Activated naive CD4-positive, alpha-beta T cell treated with anti-CD3 and anti-CD28 coated beads, Interleukin-2, amount 50 U/mL, for 24 hours (primary cell): Measurements from ENCODE around the gene KIRREL3.

Source experiments
- H3K27ac Mint-ChIP-seq: one replicate; pipeline ENCODE4 v1.8.0; 2021; ENCODE audit warnings: mild to moderate bottlenecking, mixed read lengths
- H3K27me3 Mint-ChIP-seq: one replicate; pipeline ENCODE4 v1.8.0; 2021; ENCODE audit warnings: mixed read lengths
- H3K36me3 Mint-ChIP-seq: one replicate; pipeline ENCODE4 v1.8.0; 2021; ENCODE audit warnings: mixed read lengths
- H3K4me1 Mint-ChIP-seq: one replicate; pipeline ENCODE4 v1.8.0; 2021; ENCODE audit warnings: mixed read lengths
- H3K4me3 Mint-ChIP-seq: one replicate; pipeline ENCODE4 v1.8.0; 2021; ENCODE audit warnings: mild to moderate bottlenecking, mixed read lengths
- H3K9me3 Mint-ChIP-seq: one replicate; pipeline ENCODE4 v1.8.0; 2021; ENCODE audit warnings: mixed read lengths

KIRREL3 gene

GRCh38 chr11:126655807-126656128 lies 344.8 kb downstream of the KIRREL3 start:
- H3K9me3 Mint-ChIP-seq, result no peaks in the 10 kb centered on the region
- H3K27me3 Mint-ChIP-seq, result peaks cover 1% of the 10 kb centered on the region
- no peak overlapping the region for H3K4me3 Mint-ChIP-seq
- no peaks in the 10 kb centered on the region for H3K36me3 Mint-ChIP-seq
- H3K4me1 Mint-ChIP-seq, result no peaks in the 10 kb centered on the region
- H3K27ac Mint-ChIP-seq, result no peak overlapping the region

GRCh38 chr11:126654886-126655806 lies 345.4 kb downstream of the KIRREL3 start:
- Mint-ChIP-seq H3K27ac (no peak overlapping the region), H3K27me3 (peaks cover 1% of the 10 kb centered on the region), H3K36me3 (no peaks in the 10 kb centered on the region), H3K9me3 (no peaks in the 10 kb centered on the region), H3K4me1 (no peaks in the 10 kb centered on the region), H3K4me3 (no peak overlapping the region)

DNA sequence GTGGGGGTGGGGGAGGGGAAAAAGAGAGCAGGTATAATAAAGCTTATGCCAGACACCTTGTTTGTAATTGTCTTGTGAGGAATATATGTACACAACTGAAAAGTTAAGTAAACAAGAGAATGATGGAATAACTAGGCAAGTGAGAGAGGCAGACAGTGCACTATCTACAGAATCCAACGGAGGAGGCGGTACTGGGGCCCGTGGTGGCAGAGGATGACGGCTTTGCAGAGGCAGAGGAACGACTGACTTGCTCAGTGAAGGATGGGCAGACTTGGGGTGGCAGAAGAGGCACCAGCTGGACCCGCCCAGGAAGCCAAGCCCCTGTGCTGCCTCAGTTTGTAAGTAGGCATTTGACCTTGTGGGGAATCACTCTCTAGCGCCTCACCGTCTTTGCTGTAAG lies 347.5 kb downstream of the KIRREL3 start:
- Mint-ChIP-seq H3K4me1 (no peaks in the 10 kb centered on the region), H3K9me3 (no peaks in the 10 kb centered on the region), H3K36me3 (no peaks in the 10 kb centered on the region), H3K27ac (no peak overlapping the region), H3K27me3 (peaks cover 2% of the 10 kb centered on the region), H3K4me3 (no peak overlapping the region)

- no peak overlapping the region for H3K4me3 Mint-ChIP-seq
- H3K36me3 Mint-ChIP-seq, result no peaks in the 10 kb centered on the region
- no peaks in the 10 kb centered on the region for H3K4me1 Mint-ChIP-seq
- H3K9me3 Mint-ChIP-seq, result no peaks in the 10 kb centered on the region
- peaks cover 4% of the 10 kb centered on the region for H3K27me3 Mint-ChIP-seq
- H3K27ac Mint-ChIP-seq, result no peak overlapping the region
Observed at GRCh38 chr11:126647735-126648134, 352.8 kb downstream of the KIRREL3 start.

GRCh38 chr11:126646701-126647557 lies 353.6 kb downstream of the KIRREL3 start:
- Mint-ChIP-seq H3K9me3 (no peaks in the 10 kb centered on the region), H3K4me3 (no peak overlapping the region), H3K27ac (no peak overlapping the region), H3K36me3 (no peaks in the 10 kb centered on the region), H3K27me3 (peaks cover 4% of the 10 kb centered on the region), H3K4me1 (no peaks in the 10 kb centered on the region)

DNA sequence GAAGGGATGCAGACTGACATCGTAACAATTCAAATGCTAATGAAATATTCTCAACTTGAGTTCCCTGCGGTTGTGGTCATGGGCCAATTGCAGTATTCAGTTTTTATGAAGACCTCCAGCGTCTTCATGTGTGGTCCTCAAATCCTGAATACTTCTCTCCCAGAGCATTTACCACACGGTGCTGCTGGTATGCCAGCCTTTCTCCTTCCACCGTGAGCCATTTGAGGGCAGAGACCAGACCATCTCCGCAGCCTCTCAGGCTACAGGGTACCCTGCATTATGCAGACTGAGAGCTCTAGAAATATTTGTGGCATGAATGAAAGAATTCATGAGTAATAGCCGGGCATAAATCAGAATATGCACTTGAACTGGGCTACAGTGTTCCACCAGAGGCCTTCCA lies 355.4 kb downstream of the KIRREL3 start:
- Mint-ChIP-seq H3K4me3 (no peak overlapping the region), H3K4me1 (no peaks in the 10 kb centered on the region), H3K27me3 (peaks cover 4% of the 10 kb centered on the region), H3K9me3 (no peaks in the 10 kb centered on the region), H3K27ac (no peak overlapping the region), H3K36me3 (no peaks in the 10 kb centered on the region)

DNA sequence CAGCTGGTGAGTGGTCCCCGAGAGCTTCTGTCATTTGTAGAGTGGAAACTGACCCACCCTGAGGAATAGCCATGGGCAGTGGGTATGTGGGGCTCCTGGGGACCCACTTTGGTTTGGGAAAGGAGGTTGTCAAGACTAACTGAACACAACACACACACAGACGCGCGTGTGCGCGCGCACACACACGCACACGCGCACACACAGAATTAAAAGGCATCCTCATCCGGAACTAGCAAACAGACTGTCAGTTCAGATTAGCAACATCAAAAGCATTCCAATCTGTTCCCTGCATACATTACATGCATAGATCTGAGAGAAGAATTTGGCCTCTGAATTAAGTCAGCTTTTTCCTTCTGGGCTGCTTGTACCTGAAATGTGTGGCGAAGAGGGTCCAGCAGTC lies 360.4 kb downstream of the KIRREL3 start:
- H3K27me3 Mint-ChIP-seq, result peaks cover 14% of the 10 kb centered on the region

DNA sequence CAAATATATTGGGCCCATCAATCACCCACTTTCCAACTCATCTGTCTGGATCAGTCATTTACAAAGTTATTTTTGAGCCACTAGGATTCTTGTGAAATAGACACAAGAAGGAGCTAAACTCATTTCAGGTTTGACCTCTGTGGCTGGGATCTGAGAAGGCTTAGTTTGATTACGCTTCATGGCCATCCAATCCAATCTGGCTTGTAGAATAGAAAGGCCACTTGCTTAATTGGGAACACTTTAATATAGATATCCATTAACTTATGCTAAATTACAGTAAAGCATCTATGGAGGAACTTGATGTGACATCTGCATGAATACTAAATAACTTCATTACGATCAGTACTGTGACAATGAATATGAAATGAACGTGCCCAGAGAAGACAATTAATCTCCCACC lies 360.9 kb downstream of the KIRREL3 start:
- Mint-ChIP-seq H3K27ac (no peak overlapping the region), H3K36me3 (no peaks in the 10 kb centered on the region), H3K4me3 (no peak overlapping the region), H3K27me3 (peaks cover 14% of the 10 kb centered on the region), H3K9me3 (no peaks in the 10 kb centered on the region), H3K4me1 (no peaks in the 10 kb centered on the region)

More for the DNA sequence above, 360.4 kb downstream of the KIRREL3 start:
- Mint-ChIP-seq H3K9me3 (no peaks in the 10 kb centered on the region), H3K4me1 (no peaks in the 10 kb centered on the region), H3K27ac (no peak overlapping the region), H3K36me3 (no peaks in the 10 kb centered on the region), H3K4me3 (no peak overlapping the region)

DNA sequence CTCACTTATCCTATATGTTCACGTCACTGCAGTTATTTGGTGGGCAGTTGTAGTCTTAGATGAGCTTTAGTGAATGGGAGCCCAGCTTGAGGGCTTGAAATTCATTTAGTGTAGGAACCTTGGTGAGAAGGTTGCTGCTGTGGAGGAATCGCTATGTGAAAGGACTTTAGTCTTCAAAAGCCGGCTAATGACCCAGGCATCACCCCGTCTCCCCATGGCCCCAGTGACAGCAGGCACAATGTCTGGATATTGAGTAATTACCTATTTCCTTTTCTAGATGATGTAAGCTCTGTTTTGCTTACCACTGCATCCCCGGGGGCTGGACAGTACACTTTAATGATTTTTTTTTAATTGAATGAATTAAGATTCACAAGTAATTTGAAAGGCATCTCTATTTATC lies 361.9 kb downstream of the KIRREL3 start:
- H3K9me3 Mint-ChIP-seq, result no peaks in the 10 kb centered on the region
- no peak overlapping the region for H3K4me3 Mint-ChIP-seq
- H3K4me1 Mint-ChIP-seq, result no peaks in the 10 kb centered on the region
- H3K27me3 Mint-ChIP-seq, result peaks cover 16% of the 10 kb centered on the region
- H3K36me3 Mint-ChIP-seq, result no peaks in the 10 kb centered on the region
- H3K27ac Mint-ChIP-seq, result no peak overlapping the region

GRCh38 chr11:126637795-126638175 lies 362.8 kb downstream of the KIRREL3 start:
- Mint-ChIP-seq H3K27me3 (peaks cover 16% of the 10 kb centered on the region), H3K4me1 (no peaks in the 10 kb centered on the region), H3K4me3 (no peak overlapping the region), H3K36me3 (no peaks in the 10 kb centered on the region), H3K27ac (no peak overlapping the region), H3K9me3 (no peaks in the 10 kb centered on the region)

GRCh38 chr11:126636911-126637794 lies 363.4 kb downstream of the KIRREL3 start:
- Mint-ChIP-seq H3K9me3 (no peaks in the 10 kb centered on the region), H3K4me1 (no peaks in the 10 kb centered on the region), H3K36me3 (no peaks in the 10 kb centered on the region), H3K27ac (no peak overlapping the region), H3K4me3 (no peak overlapping the region), H3K27me3 (peaks cover 16% of the 10 kb centered on the region)

DNA sequence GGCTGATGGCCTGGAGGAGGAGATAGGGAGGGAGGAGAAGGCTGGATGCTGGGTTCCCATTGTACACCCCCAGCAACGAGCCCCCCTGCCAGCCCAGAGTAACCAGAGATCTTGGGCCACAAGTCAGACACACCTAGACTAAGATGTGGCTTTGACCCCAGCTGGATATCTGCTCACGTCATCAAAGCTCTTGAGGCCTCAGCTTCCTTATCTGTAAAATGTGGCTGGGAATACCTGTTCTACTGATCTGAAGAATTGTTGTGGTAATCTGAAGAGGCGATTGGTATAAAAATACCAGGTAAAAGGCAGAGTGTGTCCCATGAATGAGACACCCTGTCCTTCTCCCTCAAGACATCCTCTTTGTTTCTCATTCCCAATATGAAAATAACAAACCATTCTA lies 365.1 kb downstream of the KIRREL3 start:
- H3K4me1 Mint-ChIP-seq, result no peaks in the 10 kb centered on the region
- no peaks in the 10 kb centered on the region for H3K36me3 Mint-ChIP-seq
- H3K4me3 Mint-ChIP-seq, result no peak overlapping the region
- H3K27ac Mint-ChIP-seq, result peak overlapping the region; percentile 27
- H3K9me3 Mint-ChIP-seq, result no peaks in the 10 kb centered on the region
- H3K27me3 Mint-ChIP-seq, result peaks cover 16% of the 10 kb centered on the region

- no peaks in the 10 kb centered on the region for H3K4me1 Mint-ChIP-seq
- H3K36me3 Mint-ChIP-seq, result no peaks in the 10 kb centered on the region
- H3K9me3 Mint-ChIP-seq, result no peaks in the 10 kb centered on the region
- no peak overlapping the region for H3K27ac Mint-ChIP-seq
- peaks cover 16% of the 10 kb centered on the region for H3K27me3 Mint-ChIP-seq
- no peak overlapping the region for H3K4me3 Mint-ChIP-seq
Observed at GRCh38 chr11:126634963-126635362, 365.6 kb downstream of the KIRREL3 start.

DNA sequence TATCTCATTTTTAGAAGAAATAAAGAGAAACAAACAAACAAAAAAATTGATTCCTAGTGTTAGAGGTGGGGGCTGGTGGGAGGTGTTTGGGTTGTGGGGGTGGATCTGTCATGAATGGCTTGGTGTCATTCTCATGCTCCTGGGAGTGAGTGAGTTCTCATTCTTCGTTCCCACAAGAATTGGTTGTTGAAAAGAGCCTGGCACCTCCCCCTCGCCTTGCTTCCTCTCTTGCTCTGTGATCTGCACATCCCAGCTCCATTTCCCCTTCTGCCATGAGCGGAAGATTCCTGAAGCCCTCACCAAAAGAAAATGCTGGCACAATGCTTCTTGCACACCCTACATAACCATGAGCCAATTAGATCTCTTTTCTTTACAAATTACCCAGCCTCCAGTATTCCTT lies 367.2 kb downstream of the KIRREL3 start:
- H3K4me1 Mint-ChIP-seq, result no peaks in the 10 kb centered on the region
- no peak overlapping the region for H3K4me3 Mint-ChIP-seq
- no peak overlapping the region for H3K27ac Mint-ChIP-seq
- H3K9me3 Mint-ChIP-seq, result no peaks in the 10 kb centered on the region
- H3K27me3 Mint-ChIP-seq, result peaks cover 16% of the 10 kb centered on the region
- no peaks in the 10 kb centered on the region for H3K36me3 Mint-ChIP-seq
